ENCODE measurements around the gene KLHL29. TPM values are rescaled to one million over a fixed set of nuclear protein-coding genes. Genes with fewer than 3 reads are reported as not detected.

The KLHL29 gene
- total and polyA plus RNA-seq, 2 of the 13 experiments (the other 11 are each of a cell fraction or from before 2014, with no cell fraction given) = 0.01 TPM; not detected in 1

DNA sequence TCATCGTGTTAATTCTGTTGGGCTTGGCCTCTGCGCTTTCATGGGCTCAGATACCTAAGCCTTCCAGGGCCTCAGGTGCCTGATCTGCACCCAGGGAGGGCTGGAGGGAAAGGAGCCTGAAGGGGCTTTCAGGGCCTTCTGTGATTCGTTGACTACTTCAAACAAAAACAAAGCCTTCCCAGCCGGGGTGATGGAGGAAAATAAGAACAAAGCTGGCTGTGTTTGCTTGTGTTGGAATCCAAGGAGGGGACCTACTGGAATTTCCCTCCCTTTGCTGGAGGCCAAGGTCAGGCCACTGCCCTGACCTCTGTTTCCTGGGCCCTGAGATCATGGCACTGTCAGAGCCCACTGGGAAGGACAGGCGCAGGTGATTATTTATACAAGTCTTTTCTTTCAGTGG lies 135.3 kb downstream of the KLHL29 start (continued):
- TF ChIP-seq, protein P1, sequence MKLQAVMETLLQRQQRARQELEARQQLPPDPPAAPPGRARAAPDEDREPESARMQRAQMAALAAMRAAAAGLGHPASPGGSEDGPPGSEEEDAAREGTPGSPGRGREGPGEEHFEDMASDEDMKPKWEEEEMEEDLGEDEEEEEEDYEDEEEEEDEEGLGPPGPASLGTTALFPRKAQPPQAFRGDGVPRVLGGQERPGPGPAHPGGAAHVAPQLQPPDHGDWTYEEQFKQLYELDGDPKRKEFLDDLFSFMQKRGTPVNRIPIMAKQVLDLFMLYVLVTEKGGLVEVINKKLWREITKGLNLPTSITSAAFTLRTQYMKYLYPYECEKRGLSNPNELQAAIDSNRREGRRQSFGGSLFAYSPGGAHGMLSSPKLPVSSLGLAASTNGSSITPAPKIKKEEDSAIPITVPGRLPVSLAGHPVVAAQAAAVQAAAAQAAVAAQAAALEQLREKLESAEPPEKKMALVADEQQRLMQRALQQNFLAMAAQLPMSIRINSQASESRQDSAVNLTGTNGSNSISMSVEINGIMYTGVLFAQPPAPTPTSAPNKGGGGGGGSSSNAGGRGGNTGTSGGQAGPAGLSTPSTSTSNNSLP (IDR thresholded peaks at IDR 0.05; ENCODE audit: low read depth, low read length) = no peak
- TF ChIP-seq FOXA3 (CRISPR knock-in tag; IDR thresholded peaks at IDR 0.05) = peak; percentile 64
- no peak for TF ChIP-seq TFE3 (CRISPR knock-in tag; IDR thresholded peaks at IDR 0.05)
- no peak for TF ChIP-seq EEA1 (CRISPR knock-in tag; IDR thresholded peaks at IDR 0.05; ENCODE audit: borderline replicate concordance)
- TF ChIP-seq, protein P2, sequence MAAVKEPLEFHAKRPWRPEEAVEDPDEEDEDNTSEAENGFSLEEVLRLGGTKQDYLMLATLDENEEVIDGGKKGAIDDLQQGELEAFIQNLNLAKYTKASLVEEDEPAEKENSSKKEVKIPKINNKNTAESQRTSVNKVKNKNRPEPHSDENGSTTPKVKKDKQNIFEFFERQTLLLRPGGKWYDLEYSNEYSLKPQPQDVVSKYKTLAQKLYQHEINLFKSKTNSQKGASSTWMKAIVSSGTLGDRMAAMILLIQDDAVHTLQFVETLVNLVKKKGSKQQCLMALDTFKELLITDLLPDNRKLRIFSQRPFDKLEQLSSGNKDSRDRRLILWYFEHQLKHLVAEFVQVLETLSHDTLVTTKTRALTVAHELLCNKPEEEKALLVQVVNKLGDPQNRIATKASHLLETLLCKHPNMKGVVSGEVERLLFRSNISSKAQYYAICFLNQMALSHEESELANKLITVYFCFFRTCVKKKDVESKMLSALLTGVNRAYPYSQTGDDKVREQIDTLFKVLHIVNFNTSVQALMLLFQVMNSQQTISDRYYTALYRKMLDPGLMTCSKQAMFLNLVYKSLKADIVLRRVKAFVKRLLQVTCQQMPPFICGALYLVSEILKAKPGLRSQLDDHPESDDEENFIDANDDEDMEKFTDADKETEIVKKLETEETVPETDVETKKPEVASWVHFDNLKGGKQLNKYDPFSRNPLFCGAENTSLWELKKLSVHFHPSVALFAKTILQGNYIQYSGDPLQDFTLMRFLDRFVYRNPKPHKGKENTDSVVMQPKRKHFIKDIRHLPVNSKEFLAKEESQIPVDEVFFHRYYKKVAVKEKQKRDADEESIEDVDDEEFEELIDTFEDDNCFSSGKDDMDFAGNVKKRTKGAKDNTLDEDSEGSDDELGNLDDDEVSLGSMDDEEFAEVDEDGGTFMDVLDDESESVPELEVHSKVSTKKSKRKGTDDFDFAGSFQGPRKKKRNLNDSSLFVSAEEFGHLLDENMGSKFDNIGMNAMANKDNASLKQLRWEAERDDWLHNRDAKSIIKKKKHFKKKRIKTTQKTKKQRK (IDR thresholded peaks at IDR 0.05; ENCODE audit: low read length) = no peak
- no peak for TF ChIP-seq MXI1 (IDR thresholded peaks at IDR 0.05; ENCODE audit: borderline replicate concordance, low read depth, low read length)
- TF ChIP-seq SNAI1 (CRISPR knock-in tag; IDR thresholded peaks at IDR 0.05; ENCODE audit: borderline replicate concordance) = no peak
- TF ChIP-seq DBP (CRISPR knock-in tag; IDR thresholded peaks at IDR 0.05; ENCODE audit: not compliant biosample characterization) = no peak
- no peak for TF ChIP-seq AKAP8 (CRISPR knock-in tag; IDR thresholded peaks at IDR 0.05)
- TF ChIP-seq, protein P3, sequence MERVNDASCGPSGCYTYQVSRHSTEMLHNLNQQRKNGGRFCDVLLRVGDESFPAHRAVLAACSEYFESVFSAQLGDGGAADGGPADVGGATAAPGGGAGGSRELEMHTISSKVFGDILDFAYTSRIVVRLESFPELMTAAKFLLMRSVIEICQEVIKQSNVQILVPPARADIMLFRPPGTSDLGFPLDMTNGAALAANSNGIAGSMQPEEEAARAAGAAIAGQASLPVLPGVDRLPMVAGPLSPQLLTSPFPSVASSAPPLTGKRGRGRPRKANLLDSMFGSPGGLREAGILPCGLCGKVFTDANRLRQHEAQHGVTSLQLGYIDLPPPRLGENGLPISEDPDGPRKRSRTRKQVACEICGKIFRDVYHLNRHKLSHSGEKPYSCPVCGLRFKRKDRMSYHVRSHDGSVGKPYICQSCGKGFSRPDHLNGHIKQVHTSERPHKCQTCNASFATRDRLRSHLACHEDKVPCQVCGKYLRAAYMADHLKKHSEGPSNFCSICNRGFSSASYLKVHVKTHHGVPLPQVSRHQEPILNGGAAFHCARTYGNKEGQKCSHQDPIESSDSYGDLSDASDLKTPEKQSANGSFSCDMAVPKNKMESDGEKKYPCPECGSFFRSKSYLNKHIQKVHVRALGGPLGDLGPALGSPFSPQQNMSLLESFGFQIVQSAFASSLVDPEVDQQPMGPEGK (CRISPR knock-in tag; IDR thresholded peaks at IDR 0.05) = peak; percentile 83
- no peak for TF ChIP-seq TMF1 (CRISPR knock-in tag; IDR thresholded peaks at IDR 0.05; ENCODE audit: low read depth)
- TF ChIP-seq, protein P4, sequence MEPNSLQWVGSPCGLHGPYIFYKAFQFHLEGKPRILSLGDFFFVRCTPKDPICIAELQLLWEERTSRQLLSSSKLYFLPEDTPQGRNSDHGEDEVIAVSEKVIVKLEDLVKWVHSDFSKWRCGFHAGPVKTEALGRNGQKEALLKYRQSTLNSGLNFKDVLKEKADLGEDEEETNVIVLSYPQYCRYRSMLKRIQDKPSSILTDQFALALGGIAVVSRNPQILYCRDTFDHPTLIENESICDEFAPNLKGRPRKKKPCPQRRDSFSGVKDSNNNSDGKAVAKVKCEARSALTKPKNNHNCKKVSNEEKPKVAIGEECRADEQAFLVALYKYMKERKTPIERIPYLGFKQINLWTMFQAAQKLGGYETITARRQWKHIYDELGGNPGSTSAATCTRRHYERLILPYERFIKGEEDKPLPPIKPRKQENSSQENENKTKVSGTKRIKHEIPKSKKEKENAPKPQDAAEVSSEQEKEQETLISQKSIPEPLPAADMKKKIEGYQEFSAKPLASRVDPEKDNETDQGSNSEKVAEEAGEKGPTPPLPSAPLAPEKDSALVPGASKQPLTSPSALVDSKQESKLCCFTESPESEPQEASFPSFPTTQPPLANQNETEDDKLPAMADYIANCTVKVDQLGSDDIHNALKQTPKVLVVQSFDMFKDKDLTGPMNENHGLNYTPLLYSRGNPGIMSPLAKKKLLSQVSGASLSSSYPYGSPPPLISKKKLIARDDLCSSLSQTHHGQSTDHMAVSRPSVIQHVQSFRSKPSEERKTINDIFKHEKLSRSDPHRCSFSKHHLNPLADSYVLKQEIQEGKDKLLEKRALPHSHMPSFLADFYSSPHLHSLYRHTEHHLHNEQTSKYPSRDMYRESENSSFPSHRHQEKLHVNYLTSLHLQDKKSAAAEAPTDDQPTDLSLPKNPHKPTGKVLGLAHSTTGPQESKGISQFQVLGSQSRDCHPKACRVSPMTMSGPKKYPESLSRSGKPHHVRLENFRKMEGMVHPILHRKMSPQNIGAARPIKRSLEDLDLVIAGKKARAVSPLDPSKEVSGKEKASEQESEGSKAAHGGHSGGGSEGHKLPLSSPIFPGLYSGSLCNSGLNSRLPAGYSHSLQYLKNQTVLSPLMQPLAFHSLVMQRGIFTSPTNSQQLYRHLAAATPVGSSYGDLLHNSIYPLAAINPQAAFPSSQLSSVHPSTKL (CRISPR knock-in tag; IDR thresholded peaks at IDR 0.05) = peak; percentile 94
- peak; percentile 85 for TF ChIP-seq GATAD2A (CRISPR knock-in tag; IDR thresholded peaks at IDR 0.05)
- TF ChIP-seq ETV5 (CRISPR knock-in tag; IDR thresholded peaks at IDR 0.05; ENCODE audit: borderline replicate concordance) = peak; percentile 80; the same call in 1 of the 2 replicates
- TF ChIP-seq ZNF772 (CRISPR knock-in tag; IDR thresholded peaks at IDR 0.05) = peak; percentile 27; the same call in 1 of the 2 replicates

All from HepG2 (cell line).